ENCODE data around the gene TNF. TPM values are rescaled to one million over a fixed set of nuclear protein-coding genes. Genes with fewer than 3 reads are reported as not detected.

Gene TNF
- total RNA-seq (2014; rRNA removed; shearing (Covaris generic); ENCODE audit: low replicate concordance) = 0.91 and 4.3 TPM in 2 replicates

DNA sequence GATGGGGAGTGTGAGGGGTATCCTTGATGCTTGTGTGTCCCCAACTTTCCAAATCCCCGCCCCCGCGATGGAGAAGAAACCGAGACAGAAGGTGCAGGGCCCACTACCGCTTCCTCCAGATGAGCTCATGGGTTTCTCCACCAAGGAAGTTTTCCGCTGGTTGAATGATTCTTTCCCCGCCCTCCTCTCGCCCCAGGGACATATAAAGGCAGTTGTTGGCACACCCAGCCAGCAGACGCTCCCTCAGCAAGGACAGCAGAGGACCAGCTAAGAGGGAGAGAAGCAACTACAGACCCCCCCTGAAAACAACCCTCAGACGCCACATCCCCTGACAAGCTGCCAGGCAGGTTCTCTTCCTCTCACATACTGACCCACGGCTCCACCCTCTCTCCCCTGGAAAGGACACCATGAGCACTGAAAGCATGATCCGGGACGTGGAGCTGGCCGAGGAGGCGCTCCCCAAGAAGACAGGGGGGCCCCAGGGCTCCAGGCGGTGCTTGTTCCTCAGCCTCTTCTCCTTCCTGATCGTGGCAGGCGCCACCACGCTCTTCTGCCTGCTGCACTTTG, at the start of gene TNF:
Gene TNF, plus strand, starts transcription at position 231 of the 567 bp plus-strand sequence. Its CDS starts 177 bp downstream, at position 408.
- in situ Hi-C loops (cut with HindIII; ENCODE audit: low pct_unique_long_range_greater_than_20kb, low sequenced_read_pairs) = no loop called here

DNA sequence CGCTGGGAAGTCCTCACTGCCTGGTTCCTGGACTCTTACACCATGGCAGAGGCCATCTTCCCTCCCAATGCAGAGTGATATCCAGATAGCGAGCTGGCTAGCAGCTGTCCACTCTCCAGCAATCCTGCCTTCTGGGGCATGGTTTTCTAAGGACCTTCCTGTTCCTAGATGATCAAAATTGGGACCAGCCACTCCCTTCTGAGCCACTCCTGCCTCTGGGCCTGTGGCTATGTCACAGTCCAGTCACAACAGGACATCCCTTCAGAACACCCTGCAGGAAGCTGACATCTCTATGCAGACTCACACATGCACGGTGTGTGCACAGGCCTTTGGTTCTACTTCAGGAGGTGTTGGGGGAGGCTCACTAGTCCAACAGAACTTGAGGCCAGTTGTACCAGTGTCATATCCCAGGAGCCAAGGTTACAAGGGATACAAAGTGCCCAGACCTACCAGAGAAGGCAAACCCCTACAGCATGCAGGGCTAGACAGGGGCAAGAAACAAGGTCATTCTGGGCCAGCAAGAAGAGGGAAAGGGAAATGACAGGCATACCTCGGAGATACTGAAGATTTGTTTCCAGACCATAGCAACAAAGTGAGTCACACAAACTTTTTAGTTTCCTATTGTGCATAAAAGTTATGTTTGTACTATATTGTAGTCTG, 49.3 kb upstream of the TNF start:
- no peak for DNase-seq (ENCODE audit: low read depth)
- in situ Hi-C loops (cut with HindIII; ENCODE audit: low pct_unique_long_range_greater_than_20kb, low sequenced_read_pairs) = no loop called here

More for the DNA sequence above, at the start of gene TNF:
- peak; percentile 71 for DNase-seq (ENCODE audit: low read depth)

DNA sequence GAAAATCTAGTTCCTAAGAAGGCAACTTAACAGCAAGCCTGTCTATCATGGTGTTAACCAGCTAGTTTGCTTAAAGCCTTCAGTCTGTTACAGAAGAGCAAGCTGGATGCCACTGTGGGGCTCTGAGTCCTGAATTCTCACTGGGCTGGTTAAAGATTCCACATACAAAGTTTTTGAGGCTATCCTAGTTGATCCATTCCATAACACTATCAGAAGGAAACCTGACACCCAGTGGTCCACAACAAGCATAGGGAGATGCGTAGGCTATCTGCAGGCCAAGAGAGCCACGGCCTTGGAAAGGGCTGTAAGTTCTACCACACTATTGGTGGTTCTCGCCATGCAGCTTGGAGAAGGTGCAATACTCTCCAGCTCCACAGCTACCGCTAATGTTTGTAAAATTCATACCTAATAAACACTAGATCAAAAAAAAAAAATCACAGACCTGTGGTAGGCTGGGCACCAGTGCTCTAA, 47.0 kb upstream of the TNF start:
- in situ Hi-C loops (cut with HindIII; ENCODE audit: low pct_unique_long_range_greater_than_20kb, low sequenced_read_pairs) = no loop called here

DNA sequence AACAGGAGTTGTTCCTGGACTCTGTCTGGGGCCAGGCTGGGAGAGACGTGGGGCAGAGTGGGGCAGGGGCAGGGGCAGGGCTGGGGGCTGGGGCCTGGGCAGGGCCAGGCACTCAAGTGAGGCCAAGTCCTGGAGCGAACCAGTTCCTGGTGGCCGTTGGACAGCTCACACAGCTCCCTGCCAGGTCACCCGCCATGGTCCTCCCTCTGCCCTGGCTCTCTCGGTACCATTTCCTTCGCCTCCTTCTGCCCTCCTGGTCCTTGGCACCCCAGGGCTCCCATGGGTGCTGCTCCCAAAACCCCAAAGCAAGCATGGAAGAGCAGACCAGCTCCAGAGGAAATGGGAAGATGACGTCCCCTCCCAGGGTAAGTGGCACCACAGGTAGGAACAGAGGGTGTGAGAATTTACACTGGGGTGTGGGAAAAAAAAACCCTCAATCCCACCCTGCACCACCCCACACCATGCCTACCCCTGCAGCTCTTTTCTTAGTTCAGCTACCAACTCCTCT, 46.5 kb upstream of the TNF start, which contains the start of gene MCCD1:
Gene MCCD1, plus strand, starts transcription at position 142 of the 508 bp plus-strand sequence. Its CDS starts 53 bp downstream, at position 195.
- DNase-seq (ENCODE audit: low read depth) = no peak
- in situ Hi-C loops (cut with HindIII; ENCODE audit: low pct_unique_long_range_greater_than_20kb, low sequenced_read_pairs) = no loop called here

More for the DNA sequence above, 47.0 kb upstream of the TNF start:
- no peak for DNase-seq (ENCODE audit: low read depth)

DNA sequence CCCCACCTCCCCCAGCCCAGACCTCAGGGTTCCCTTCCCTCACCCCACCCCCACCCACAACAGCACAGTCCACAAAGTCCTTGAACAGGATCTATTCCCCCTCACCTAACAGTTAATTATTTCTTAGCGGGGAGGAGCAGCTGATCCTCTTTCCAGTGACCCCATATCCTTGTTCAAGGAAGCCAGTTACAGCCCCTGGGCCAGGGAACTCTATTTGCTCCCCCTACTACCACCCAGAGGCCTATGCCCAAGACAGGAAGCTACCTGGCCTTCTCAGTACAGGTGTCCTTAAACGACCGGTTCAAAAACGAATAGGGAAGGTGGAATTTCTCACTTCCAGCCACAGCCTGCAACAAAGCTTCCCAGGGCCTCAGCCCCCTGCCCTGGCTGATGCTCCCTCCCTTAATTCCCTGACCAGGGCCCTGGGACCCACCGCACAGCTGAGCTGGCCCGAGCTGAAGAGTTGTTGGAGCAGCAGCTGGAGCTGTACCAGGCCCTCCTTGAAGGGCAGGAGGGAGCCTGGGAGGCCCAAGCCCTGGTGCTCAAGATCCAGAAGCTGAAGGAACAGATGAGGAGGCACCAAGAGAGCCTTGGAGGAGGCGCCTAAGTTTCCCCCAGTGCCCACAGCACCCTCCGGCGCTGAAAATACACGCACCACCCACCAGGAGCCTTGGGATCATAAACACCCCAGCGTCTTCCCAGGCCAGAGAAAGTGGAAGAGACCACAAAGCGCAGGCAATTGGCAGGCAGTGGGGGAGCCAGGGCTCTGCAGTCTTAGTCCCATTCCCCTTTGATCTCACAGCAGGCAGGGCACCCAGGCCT, 45.8 kb upstream of the TNF start:
- in situ Hi-C loops (cut with HindIII; ENCODE audit: low pct_unique_long_range_greater_than_20kb, low sequenced_read_pairs) = no loop called here
- DNase-seq (ENCODE audit: low read depth) = no peak

DNA sequence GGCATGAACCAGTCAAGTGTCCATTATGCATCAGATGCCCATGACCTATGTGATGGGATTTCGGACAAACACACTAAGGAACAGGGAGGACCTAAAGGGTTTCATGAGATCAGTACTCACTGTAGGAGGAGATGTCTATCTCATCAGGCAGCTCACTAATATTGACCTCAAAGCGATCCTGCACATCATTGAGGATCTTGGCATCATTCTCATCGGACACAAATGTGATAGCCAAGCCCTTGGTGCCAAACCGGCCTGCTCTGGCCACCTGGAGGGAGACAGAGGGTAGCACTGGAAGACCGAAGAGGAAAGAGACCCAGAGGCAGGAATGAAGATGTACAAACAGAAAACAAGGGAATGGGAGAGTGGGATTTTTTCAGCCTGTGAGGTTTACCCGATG, 44.7 kb upstream of the TNF start:
- in situ Hi-C loops (cut with HindIII; ENCODE audit: low pct_unique_long_range_greater_than_20kb, low sequenced_read_pairs) = no loop called here

DNA sequence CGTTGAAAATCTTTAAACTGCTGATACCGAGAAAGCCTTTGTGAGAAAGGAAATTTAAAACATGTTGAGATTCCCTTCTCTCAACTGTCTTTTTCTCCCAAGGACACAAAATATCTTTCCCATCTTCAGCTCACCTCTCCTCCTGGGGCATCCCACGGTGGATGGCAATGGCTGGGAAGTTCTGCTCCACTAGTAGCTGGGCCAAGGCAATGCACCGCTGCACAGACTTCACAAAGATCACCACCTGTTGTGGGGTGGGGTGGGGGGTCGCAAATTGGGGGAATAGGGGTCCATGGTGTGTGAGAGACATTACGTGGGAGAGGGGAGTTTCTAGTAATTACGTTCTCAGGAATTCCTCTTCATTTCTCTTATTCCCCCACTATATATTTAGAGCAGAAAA, 44.2 kb upstream of the TNF start:
- in situ Hi-C loops (cut with HindIII; ENCODE audit: low pct_unique_long_range_greater_than_20kb, low sequenced_read_pairs) = no loop called here
- DNase-seq (ENCODE audit: low read depth) = no peak

More for the DNA sequence above, 44.7 kb upstream of the TNF start:
- no peak for DNase-seq (ENCODE audit: low read depth)

DNA sequence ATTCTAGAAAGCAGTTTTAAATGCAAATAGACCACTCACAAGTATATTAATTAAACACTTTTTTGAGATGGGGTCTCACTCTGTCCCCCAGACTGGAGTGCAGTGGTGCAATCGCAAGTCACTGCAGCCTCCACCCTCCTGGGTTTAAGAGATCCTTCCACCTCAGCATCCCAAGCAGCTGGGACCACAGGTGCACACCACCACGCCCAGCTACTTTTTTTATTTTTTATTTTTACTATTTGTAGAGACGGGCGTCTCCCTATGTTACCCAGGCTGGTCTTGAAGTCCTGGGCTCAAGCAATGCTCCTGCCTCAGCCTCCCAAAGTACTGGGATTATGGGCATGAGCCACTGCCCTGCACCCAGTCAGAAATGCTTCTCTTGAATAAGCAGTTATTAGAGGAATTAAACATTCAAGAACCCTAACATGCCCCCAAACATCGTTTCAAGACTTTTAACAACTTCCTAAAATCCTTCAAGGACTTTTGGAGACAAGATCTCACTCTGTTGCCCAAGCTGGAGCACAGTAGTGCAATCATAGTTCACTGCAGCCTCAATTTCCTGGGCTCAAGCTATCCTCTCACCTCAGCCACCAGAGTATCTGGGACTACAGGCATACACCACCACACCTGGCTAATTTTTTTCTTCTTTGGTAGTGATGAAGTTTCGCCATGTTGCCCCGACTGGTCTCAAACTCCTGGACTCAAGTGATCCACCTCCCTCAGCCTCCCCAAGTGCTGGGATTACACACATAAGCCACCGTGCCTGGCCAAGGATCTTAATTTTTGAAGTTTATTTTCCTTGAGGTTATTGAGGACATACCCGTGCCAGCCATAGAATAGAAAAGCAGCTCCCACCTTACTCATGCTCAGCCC, 43.4 kb upstream of the TNF start:
- in situ Hi-C loops (cut with HindIII; ENCODE audit: low pct_unique_long_range_greater_than_20kb, low sequenced_read_pairs) = no loop called here
- no peak for DNase-seq (ENCODE audit: low read depth)

DNA sequence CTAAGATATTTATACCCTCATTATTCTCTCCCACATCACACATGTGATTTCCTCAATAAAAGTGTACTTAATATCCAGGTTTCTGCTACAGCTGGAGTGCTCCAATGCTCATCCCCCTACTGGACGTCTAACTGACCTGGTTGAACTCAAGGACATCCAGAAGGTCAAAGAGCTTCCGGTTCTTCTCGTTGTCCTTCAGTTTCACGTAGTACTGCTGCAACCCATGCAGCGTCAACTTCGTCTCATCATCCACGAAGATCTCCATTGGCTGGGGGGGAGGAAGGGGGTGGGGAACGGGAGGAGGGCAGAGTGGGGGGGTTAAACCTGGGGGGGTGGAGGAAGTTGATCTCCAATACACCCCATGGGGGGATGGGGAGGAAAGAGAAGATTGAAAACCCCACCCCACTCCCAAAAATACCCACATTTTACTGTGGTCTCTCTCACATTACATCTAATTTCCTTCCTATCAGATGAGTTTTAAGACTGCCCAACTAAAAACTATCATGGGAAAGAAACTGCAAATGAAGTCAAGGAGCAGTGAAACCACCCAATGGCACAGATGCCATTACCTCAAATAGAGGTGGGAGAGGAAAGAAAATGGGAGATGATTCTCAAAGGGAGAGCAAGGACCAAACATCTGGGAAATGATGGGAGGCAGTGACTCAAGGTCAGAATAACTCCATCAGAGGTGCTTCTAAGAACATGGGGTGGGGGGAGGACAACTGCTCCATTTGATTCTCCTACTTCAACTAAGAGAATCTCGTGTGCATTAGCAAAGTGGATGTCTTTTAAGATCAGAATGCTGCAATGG, 42.5 kb upstream of the TNF start:
- DNase-seq (ENCODE audit: low read depth) = no peak
- in situ Hi-C loops (cut with HindIII; ENCODE audit: low pct_unique_long_range_greater_than_20kb, low sequenced_read_pairs) = no loop called here

DNA sequence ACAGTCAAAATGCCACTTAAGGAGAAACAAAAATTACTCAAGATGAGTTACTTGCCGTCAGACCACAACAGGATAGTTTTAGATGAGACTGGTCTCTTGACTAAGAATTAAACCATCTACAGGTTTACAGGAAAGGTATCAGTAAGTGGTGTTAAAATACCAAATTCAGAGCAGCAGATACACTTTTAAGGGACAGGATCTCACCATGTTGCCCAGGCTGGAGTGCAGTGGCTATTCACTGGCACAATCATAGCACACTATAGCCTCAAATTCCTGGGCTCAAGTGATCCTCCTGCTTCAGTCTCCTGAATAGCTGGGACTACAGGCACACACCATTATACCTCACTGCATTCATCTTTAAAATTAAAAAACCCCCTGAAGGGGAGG, 41.9 kb upstream of the TNF start:
- in situ Hi-C loops (cut with HindIII; ENCODE audit: low pct_unique_long_range_greater_than_20kb, low sequenced_read_pairs) = no loop called here
- DNase-seq (ENCODE audit: low read depth) = no peak

DNA sequence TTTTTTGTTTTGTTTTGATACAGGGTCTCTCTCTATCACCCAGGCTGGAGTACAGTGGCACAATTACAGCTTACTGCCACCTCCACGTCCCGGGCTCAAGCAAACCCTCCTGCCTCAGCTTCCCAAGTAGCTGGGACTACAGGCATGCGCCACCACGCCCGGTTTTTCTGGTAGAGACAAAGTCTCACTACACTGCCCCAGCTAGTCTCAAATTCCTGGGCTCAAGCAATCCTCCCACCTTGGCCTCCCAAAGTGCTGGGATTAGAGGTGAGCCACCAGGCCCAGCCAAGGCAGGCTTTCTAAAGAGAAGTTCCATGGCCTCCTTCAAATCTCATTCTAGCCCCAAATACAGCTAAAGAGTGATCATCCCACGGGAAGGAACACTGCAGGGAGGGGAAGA, 41.4 kb upstream of the TNF start:
- DNase-seq (ENCODE audit: low read depth) = no peak
- in situ Hi-C loops (cut with HindIII; ENCODE audit: low pct_unique_long_range_greater_than_20kb, low sequenced_read_pairs) = no loop called here

DNA sequence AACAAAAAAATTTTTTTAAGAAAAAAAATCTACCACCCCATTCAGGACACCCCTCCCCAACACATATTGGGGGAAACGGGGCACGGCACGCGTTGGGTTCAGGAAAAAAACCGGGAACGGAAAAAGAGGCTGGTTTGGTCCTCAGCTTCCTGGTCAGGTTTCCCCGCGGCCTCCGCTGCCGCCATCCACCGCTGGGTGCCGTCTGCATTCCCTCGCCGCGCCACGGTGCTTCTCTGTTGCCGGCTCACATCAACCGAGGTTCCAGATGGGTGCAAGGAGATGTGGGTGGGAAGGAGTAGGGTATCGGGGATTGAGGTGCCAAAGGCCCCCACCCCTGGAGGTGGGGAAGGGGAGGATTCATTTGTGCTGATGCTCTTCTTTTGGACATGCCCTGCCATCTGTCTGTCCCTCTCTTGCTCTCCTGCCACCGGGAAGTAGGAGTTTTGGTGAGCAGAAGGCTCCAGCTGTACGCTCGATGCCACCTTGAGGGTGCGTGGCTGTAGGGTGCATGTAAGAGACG, 40.8 kb upstream of the TNF start:
- no peak for DNase-seq (ENCODE audit: low read depth)
- in situ Hi-C loops (cut with HindIII; ENCODE audit: low pct_unique_long_range_greater_than_20kb, low sequenced_read_pairs) = no loop called here

DNA sequence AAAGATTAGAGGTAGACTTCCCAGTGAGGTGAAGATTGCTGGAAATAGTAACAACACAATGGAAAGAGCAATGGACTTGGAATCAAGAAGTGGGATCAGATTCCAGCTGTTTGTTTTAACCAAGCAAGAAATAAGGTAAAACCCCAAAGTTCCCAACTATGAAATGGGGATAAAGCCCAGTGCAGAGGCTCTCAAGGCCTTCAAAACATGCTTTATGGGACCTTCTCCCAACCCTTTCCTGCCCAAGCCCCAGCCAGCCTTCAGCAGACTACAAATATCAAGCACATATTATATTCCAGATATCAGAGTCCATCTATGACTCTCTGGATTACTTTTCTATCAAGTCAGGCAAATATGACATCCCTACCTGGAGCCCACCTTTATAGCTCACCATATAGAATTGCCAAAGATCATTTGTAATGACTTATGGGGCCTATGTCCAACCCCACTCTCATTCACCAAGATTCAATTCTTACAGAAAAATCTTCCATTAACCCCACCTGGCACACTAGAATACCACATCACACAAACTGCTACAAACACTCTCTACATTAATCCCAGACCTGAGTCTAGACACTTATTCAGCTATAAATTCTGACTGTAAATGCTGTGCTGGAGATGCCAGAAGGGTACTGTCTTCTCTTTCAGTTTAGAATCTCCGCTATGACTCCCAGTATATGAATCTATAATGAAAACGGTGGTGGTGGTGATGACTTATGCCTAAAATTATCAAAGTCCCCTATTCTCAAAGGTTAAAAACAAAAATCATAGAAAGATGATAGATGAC, 39.6 kb upstream of the TNF start:
- in situ Hi-C loops (cut with HindIII; ENCODE audit: low pct_unique_long_range_greater_than_20kb, low sequenced_read_pairs) = no loop called here
- DNase-seq (ENCODE audit: low read depth) = no peak

DNA sequence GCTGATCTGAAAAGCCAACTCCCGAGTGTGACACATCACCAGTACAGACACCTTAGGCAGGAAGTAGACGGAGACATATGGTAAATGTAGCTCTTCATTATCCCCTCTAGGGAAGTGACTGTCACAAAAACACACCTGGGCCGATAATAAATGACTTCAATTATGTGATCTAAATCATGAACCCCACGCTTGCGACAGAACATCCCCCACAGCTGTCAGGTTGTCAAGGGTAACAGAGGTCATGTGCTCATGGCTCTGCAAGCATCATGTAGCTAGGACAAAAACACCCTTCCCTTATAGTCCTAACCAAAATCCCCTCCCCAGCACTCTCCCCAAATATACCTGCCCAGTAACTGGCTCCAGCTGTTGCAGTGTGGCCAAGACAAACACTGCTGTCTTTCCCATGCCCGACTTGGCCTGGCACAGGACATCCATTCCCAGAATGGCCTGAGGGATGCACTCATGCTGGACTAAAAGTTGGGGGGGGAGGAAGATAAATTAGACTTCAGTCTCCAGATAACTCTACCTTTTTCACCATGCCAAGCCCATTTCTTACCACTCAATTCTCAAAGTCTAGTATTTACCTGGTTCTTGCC, 36.5 kb upstream of the TNF start:
- DNase-seq (ENCODE audit: low read depth) = no peak
- in situ Hi-C loops (cut with HindIII; ENCODE audit: low pct_unique_long_range_greater_than_20kb, low sequenced_read_pairs) = no loop called here

DNA sequence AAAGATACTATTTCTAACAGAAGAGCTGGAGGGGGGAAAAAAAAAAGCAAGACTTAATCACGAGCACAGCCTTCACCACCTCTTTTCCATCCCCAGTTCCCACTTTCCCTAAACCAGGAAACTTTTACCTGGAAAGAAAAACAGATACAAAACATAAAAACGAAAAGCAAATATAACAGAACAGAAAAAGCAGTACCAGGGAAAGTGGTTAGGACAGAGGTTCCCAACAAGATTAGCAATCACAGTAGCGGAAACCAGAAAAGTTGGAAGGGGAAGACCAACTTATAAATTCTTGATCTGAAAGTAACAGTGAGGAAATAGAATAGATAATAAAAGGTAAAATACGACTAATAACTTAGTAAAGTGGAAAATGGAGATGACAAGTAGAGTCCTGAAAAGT, 34.7 kb upstream of the TNF start:
- in situ Hi-C loops (cut with HindIII; ENCODE audit: low pct_unique_long_range_greater_than_20kb, low sequenced_read_pairs) = no loop called here
- DNase-seq (ENCODE audit: low read depth) = no peak

DNA sequence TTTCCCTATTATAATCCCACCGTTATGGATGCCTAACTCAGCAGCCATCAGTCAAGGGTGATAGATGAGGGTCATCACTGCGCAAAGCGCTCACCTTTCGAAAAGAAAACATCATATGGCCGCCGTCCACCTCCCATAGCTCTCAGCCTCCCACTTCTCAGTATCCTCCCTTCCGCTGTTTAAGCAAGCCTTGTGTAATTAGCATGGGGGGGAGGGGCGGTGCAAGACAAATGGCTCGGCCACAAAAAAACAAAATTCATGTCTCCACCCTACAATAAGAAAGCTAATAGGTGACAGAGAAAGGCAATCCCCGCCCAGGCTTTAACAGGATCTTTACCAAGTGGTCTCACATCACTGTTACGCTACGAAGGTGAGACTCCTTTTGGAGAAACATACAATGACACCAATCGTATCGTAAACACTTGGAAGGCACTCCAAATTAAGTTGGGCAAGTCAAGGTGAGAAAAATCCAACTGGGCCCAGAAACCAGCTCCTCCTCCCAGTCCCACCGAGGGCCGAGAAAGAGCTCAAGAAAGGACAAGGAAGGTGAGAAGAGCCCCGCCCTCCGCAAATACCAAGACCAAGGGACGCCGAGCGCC, 34.2 kb upstream of the TNF start:
- peak; percentile 71 for DNase-seq (ENCODE audit: low read depth)
- in situ Hi-C loops (cut with HindIII; ENCODE audit: low pct_unique_long_range_greater_than_20kb, low sequenced_read_pairs) = no loop called here
